ENCODE measurements around the gene GABRB3.

The GABRB3 gene

GRCh38 chr15:26537663-26538062 lies 235.2 kb downstream of the GABRB3 start:
- Histone ChIP-seq H3K9me3 (ENCODE audit: insufficient read depth, low read depth, low read length) (no peaks in the 10 kb centered on the region), H3K9ac (ENCODE audit: low read depth, low read length) (no peak overlapping the region), H3K4me1 (ENCODE audit: insufficient read depth, low read length) (no peaks in the 10 kb centered on the region), H3K36me3 (ENCODE audit: insufficient read depth, low read depth, low read length) (no peaks in the 10 kb centered on the region), H3K4me3 (ENCODE audit: low read length) (no peak overlapping the region), H3K27me3 (ENCODE audit: insufficient read depth, low read length) (no peaks in the 10 kb centered on the region), H3K27ac (ENCODE audit: low read length) (no peak overlapping the region)

GRCh38 chr15:26531489-26531888 lies 241.4 kb downstream of the GABRB3 start:
- Histone ChIP-seq H3K36me3 (ENCODE audit: insufficient read depth, low read depth, low read length) (no peaks in the 10 kb centered on the region), H3K9me3 (ENCODE audit: insufficient read depth, low read depth, low read length) (no peaks in the 10 kb centered on the region), H3K9ac (ENCODE audit: low read depth, low read length) (no peak overlapping the region), H3K27ac (ENCODE audit: low read length) (no peak overlapping the region), H3K4me1 (ENCODE audit: insufficient read depth, low read length) (no peaks in the 10 kb centered on the region), H3K27me3 (ENCODE audit: insufficient read depth, low read length) (no peaks in the 10 kb centered on the region), H3K4me3 (ENCODE audit: low read length) (no peak overlapping the region)

- Histone ChIP-seq H3K27me3 (ENCODE audit: insufficient read depth, low read length) (no peaks in the 10 kb centered on the region), H3K4me1 (ENCODE audit: insufficient read depth, low read length) (no peaks in the 10 kb centered on the region)
These were observed 247.8 kb downstream of the GABRB3 start for GRCh38 chr15:26525096-26525495.

GRCh38 chr15:26521691-26522198 lies 251.1 kb downstream of the GABRB3 start:
- Histone ChIP-seq H3K27ac (ENCODE audit: low read length) (no peak overlapping the region), H3K9ac (ENCODE audit: low read depth, low read length) (no peak overlapping the region), H3K4me3 (ENCODE audit: low read length) (no peak overlapping the region), H3K4me1 (ENCODE audit: insufficient read depth, low read length) (no peaks in the 10 kb centered on the region), H3K9me3 (ENCODE audit: insufficient read depth, low read depth, low read length) (no peaks in the 10 kb centered on the region), H3K27me3 (ENCODE audit: insufficient read depth, low read length) (no peaks in the 10 kb centered on the region), H3K36me3 (ENCODE audit: insufficient read depth, low read depth, low read length) (no peaks in the 10 kb centered on the region)

More at GRCh38 chr15:26525096-26525495, 247.8 kb downstream of the GABRB3 start:
- Histone ChIP-seq H3K9ac (ENCODE audit: low read depth, low read length) (no peak overlapping the region), H3K4me3 (ENCODE audit: low read length) (no peak overlapping the region), H3K27ac (ENCODE audit: low read length) (no peak overlapping the region), H3K9me3 (ENCODE audit: insufficient read depth, low read depth, low read length) (no peaks in the 10 kb centered on the region), H3K36me3 (ENCODE audit: insufficient read depth, low read depth, low read length) (no peaks in the 10 kb centered on the region)

GRCh38 chr15:26521130-26521529 lies 251.7 kb downstream of the GABRB3 start:
- no peak overlapping the region for H3K27ac ChIP-seq (ENCODE audit: low read length)
- no peaks in the 10 kb centered on the region for H3K9me3 ChIP-seq (ENCODE audit: insufficient read depth, low read depth, low read length)
- H3K4me1 ChIP-seq (ENCODE audit: insufficient read depth, low read length), result no peaks in the 10 kb centered on the region
- no peak overlapping the region for H3K4me3 ChIP-seq (ENCODE audit: low read length)
- no peak overlapping the region for H3K9ac ChIP-seq (ENCODE audit: low read depth, low read length)
- H3K27me3 ChIP-seq (ENCODE audit: insufficient read depth, low read length), result no peaks in the 10 kb centered on the region
- no peaks in the 10 kb centered on the region for H3K36me3 ChIP-seq (ENCODE audit: insufficient read depth, low read depth, low read length)

GRCh38 chr15:26518885-26519284 lies 254.0 kb downstream of the GABRB3 start:
- Histone ChIP-seq H3K36me3 (ENCODE audit: insufficient read depth, low read depth, low read length) (no peaks in the 10 kb centered on the region), H3K9me3 (ENCODE audit: insufficient read depth, low read depth, low read length) (no peaks in the 10 kb centered on the region), H3K4me3 (ENCODE audit: low read length) (no peak overlapping the region), H3K9ac (ENCODE audit: low read depth, low read length) (no peak overlapping the region), H3K4me1 (ENCODE audit: insufficient read depth, low read length) (no peaks in the 10 kb centered on the region), H3K27me3 (ENCODE audit: insufficient read depth, low read length) (no peaks in the 10 kb centered on the region), H3K27ac (ENCODE audit: low read length) (no peak overlapping the region)

GRCh38 chr15:26516102-26516980 lies 256.5 kb downstream of the GABRB3 start:
- no peak overlapping the region for H3K4me3 ChIP-seq (ENCODE audit: low read length)
- H3K9ac ChIP-seq (ENCODE audit: low read depth, low read length), result no peak overlapping the region
- H3K9me3 ChIP-seq (ENCODE audit: insufficient read depth, low read depth, low read length), result no peaks in the 10 kb centered on the region
- no peaks in the 10 kb centered on the region for H3K4me1 ChIP-seq (ENCODE audit: insufficient read depth, low read length)
- no peaks in the 10 kb centered on the region for H3K27me3 ChIP-seq (ENCODE audit: insufficient read depth, low read length)
- H3K36me3 ChIP-seq (ENCODE audit: insufficient read depth, low read depth, low read length), result no peaks in the 10 kb centered on the region
- no peak overlapping the region for H3K27ac ChIP-seq (ENCODE audit: low read length)

- H3K9me3 ChIP-seq (ENCODE audit: insufficient read depth, low read depth, low read length), result no peaks in the 10 kb centered on the region
- H3K27ac ChIP-seq (ENCODE audit: low read length), result no peak overlapping the region
- H3K9ac ChIP-seq (ENCODE audit: low read depth, low read length), result no peak overlapping the region
- H3K36me3 ChIP-seq (ENCODE audit: insufficient read depth, low read depth, low read length), result no peaks in the 10 kb centered on the region
- H3K4me1 ChIP-seq (ENCODE audit: insufficient read depth, low read length), result no peaks in the 10 kb centered on the region
- no peak overlapping the region for H3K4me3 ChIP-seq (ENCODE audit: low read length)
- H3K27me3 ChIP-seq (ENCODE audit: insufficient read depth, low read length), result no peaks in the 10 kb centered on the region
These were observed 268.9 kb downstream of the GABRB3 start for GRCh38 chr15:26504009-26504408.

Data from iPS-20b (cell line).